ENCODE measurements around the gene GAPDH.
"Not testable (repeated sequence)": the region's sequence is repeated elsewhere in the genome, so short reads cannot be mapped to it uniquely, and the experiment has no call there.

GAPDH gene

GRCh38 chr12:6547987-6548386 lies 13.7 kb downstream of the GAPDH start:
- no peak for DNase-seq

GRCh38 chr12:6548556-6548955 lies 14.2 kb downstream of the GAPDH start:
- no peak for DNase-seq

- DNase-seq = no peak
Observed at GRCh38 chr12:6548966-6549683, 14.8 kb downstream of the GAPDH start.

GRCh38 chr12:6549684-6550151 lies 15.4 kb downstream of the GAPDH start:
- DNase-seq = no peak

GRCh38 chr12:6550294-6551062 lies 16.2 kb downstream of the GAPDH start:
- no peak for DNase-seq

GRCh38 chr12:6551063-6551461 lies 16.7 kb downstream of the GAPDH start:
- no peak for DNase-seq

- DNase-seq = no peak
Observed at GRCh38 chr12:6551496-6552139, 17.3 kb downstream of the GAPDH start.

- DNase-seq = no peak
Observed at GRCh38 chr12:6552140-6552551, 17.8 kb downstream of the GAPDH start.

GRCh38 chr12:6553051-6553868 lies 18.9 kb downstream of the GAPDH start:
- DNase-seq = no peak

- DNase-seq = peak; percentile 90
Observed at GRCh38 chr12:6554168-6555017, 20.1 kb downstream of the GAPDH start.

- DNase-seq = no peak
Observed at GRCh38 chr12:6555018-6555691, 20.8 kb downstream of the GAPDH start.

GRCh38 chr12:6556496-6556817 lies 22.1 kb downstream of the GAPDH start:
- DNase-seq = not testable (repeated sequence)

- DNase-seq = no peak
Observed at GRCh38 chr12:6556857-6557256, 22.5 kb downstream of the GAPDH start.

- DNase-seq = peak; percentile 79
Observed at GRCh38 chr12:6558014-6558760, 23.9 kb downstream of the GAPDH start.

- no peak for DNase-seq
Observed at GRCh38 chr12:6559500-6559899, 25.2 kb downstream of the GAPDH start.

GRCh38 chr12:6560501-6561205 lies 26.3 kb downstream of the GAPDH start:
- no peak for DNase-seq

GRCh38 chr12:6562881-6563280 lies 28.6 kb downstream of the GAPDH start:
- no peak for DNase-seq

- DNase-seq = peak; percentile 88
Observed at GRCh38 chr12:6563448-6564050, 29.2 kb downstream of the GAPDH start.

- no peak for DNase-seq
Observed at GRCh38 chr12:6567112-6567670, 32.9 kb downstream of the GAPDH start.

All from activated effector memory CD4-positive, alpha-beta T cell treated with anti-CD3 and anti-CD28 coated beads, Interleukin-2, amount 50 U/mL, for 16 hours (primary cell).